ENCODE measurements around the gene USP48. TPM values are rescaled to one million over a fixed set of nuclear protein-coding genes. Genes with fewer than 3 reads are reported as not detected.

Gene USP48
- total RNA-seq, 4 donors from 2014 or later = 39.2 to 83.1 (median 51.5) TPM

DNA sequence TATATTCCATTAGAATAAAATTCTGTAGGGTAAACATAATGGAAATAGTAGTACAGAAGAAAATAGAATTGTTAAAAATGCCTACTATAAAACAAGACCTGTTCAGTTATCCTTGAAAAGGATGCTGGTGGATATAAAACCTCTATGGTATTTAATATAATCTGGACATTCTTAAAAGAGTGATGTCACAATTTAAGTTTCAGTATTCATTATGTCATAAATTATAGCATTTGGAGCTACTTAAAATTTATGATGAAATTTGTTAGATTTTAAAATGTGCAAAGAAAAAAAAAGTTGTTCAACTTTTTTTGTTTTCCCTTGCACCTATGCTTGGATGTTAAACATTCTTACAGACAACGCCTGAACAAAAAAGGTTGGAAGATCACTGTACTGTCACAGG, 50.3 kb downstream of the USP48 start:
- no peak overlapping the region for H3K4me3 ChIP-seq
- no peak for ATAC-seq
- TF ChIP-seq POLR2A (IDR thresholded peaks at IDR 0.05) = no peak
- no peak for TF ChIP-seq EP300 (IDR thresholded peaks at IDR 0.05)
- no peak for TF ChIP-seq POLR2AphosphoS5 (IDR thresholded peaks at IDR 0.05)
- TF ChIP-seq, protein P1, sequence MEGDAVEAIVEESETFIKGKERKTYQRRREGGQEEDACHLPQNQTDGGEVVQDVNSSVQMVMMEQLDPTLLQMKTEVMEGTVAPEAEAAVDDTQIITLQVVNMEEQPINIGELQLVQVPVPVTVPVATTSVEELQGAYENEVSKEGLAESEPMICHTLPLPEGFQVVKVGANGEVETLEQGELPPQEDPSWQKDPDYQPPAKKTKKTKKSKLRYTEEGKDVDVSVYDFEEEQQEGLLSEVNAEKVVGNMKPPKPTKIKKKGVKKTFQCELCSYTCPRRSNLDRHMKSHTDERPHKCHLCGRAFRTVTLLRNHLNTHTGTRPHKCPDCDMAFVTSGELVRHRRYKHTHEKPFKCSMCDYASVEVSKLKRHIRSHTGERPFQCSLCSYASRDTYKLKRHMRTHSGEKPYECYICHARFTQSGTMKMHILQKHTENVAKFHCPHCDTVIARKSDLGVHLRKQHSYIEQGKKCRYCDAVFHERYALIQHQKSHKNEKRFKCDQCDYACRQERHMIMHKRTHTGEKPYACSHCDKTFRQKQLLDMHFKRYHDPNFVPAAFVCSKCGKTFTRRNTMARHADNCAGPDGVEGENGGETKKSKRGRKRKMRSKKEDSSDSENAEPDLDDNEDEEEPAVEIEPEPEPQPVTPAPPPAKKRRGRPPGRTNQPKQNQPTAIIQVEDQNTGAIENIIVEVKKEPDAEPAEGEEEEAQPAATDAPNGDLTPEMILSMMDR (IDR thresholded peaks at IDR 0.05) = no peak
- 0% methylated on average over 1 of the region's 1 CpG for WGBS, 2 donors (ENCODE audit: low coverage in 1 of 2)
- H3K4me1 ChIP-seq = no peaks in the 10 kb centered on the region
- no peaks in the 10 kb centered on the region for H3K27me3 ChIP-seq
- no peaks in the 10 kb centered on the region for H3K9me3 ChIP-seq
- peaks cover 6 to 92% of the 10 kb centered on the region in 2 donors for H3K36me3 ChIP-seq
- H3K27ac ChIP-seq = no peak overlapping the region

DNA sequence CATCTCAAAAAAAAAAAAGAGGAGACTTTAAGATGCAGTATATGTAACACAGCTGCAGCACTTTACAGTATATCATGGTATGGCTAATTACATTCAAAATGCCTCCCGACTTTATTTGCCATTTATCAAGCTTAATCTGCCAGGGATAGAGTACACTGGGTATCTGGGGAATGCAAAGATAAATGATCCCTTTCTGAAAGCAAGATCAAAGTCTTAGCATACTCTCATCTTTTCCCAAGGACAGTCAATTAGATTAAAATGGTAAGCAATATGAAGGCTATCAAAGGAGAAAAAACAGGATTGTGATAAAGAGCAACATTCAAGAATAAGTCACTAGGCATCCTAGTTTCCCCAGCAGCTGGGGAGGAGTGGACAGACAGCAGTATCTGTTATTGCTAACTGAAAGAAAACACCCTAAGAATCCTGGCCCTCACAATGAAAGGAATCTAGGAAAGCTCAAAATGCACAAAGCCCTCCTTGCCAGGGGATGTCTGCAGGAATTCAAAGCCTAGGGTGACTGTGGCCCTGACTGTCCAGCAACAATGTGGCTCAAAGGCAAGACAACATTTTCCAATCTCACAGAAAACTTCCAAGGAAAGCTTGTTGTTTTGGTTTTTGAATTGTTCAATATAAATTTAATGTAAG, 57.1 kb downstream of the USP48 start:
- H3K4me1 ChIP-seq = no peaks in the 10 kb centered on the region
- no peaks in the 10 kb centered on the region for H3K9me3 ChIP-seq
- no peak for ATAC-seq
- WGBS, 2 donors (ENCODE audit: low coverage in 1 of 2) = 21 to 35% methylated on average over 1 of the region's 1 CpG
- H3K36me3 ChIP-seq = peaks cover 0 to 97% of the 10 kb centered on the region in 2 donors
- H3K27me3 ChIP-seq = no peaks in the 10 kb centered on the region
- TF ChIP-seq EP300 (IDR thresholded peaks at IDR 0.05) (no peak), POLR2AphosphoS5 (IDR thresholded peaks at IDR 0.05) (no peak), POLR2A (IDR thresholded peaks at IDR 0.05) (no peak)
- TF ChIP-seq, protein P1 (IDR thresholded peaks at IDR 0.05) = no peak
- no peak overlapping the region for H3K27ac ChIP-seq
- H3K4me3 ChIP-seq = no peak overlapping the region

DNA sequence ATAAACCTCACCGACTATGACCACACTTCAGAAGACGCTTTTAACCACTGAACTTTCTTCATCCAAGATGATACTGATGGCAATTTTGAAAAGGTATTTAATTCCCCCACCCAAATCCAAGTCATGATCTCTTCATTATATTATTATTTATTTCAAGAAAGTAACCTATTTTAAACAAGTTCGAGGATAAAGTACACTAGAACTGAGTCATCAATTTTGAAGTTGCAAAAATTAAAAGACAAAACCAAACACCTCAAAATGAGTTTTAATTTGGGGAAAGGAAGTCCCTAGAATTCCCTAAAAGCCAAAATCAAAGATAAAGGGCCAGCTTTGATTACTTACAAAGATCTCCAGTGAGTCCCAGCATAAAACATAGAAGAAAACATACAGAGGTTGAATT, 58.4 kb downstream of the USP48 start:
- ATAC-seq = no peak
- Histone ChIP-seq H3K4me1 (no peaks in the 10 kb centered on the region), H3K27ac (no peak overlapping the region), H3K9me3 (no peaks in the 10 kb centered on the region), H3K36me3 (peaks cover 0 to 99% of the 10 kb centered on the region in 2 donors), H3K27me3 (no peaks in the 10 kb centered on the region), H3K4me3 (no peak overlapping the region)
- TF ChIP-seq POLR2AphosphoS5 (IDR thresholded peaks at IDR 0.05) = no peak
- TF ChIP-seq, protein P1 (IDR thresholded peaks at IDR 0.05) = no peak
- TF ChIP-seq EP300 (IDR thresholded peaks at IDR 0.05) = no peak
- TF ChIP-seq POLR2A (IDR thresholded peaks at IDR 0.05) = no peak
- 85% methylated on average over 3 of the region's 3 CpGs for WGBS, 2 donors (ENCODE audit: low coverage in 1 of 2)

DNA sequence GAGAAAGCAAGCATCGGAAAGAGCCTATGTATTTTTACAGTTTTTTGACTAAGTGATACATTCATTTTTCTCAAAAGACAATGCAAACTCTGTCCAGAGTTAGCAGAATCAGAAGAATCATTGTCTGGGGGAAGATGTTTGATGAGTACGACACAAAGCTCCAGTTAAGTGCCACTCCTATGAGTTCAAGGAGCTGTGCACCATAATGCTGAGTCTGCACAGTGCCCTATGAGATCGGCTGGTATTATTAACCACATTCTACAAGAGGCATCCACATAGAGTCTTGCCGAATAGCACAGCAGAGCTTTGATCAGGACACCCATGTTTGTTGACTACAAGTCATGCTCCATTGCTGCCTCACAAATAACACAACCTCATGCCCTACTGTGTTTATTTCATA, 58.9 kb downstream of the USP48 start:
- TF ChIP-seq EP300 (IDR thresholded peaks at IDR 0.05) = no peak
- Histone ChIP-seq H3K4me1 (no peaks in the 10 kb centered on the region), H3K36me3 (peaks cover 0 to 99% of the 10 kb centered on the region in 2 donors), H3K27ac (no peak overlapping the region), H3K27me3 (no peaks in the 10 kb centered on the region), H3K4me3 (no peak overlapping the region), H3K9me3 (no peaks in the 10 kb centered on the region)
- ATAC-seq = no peak
- 89 to 95% methylated on average over 3 to 4 of the region's 4 CpGs for WGBS, 2 donors (ENCODE audit: low coverage in 1 of 2)

DNA sequence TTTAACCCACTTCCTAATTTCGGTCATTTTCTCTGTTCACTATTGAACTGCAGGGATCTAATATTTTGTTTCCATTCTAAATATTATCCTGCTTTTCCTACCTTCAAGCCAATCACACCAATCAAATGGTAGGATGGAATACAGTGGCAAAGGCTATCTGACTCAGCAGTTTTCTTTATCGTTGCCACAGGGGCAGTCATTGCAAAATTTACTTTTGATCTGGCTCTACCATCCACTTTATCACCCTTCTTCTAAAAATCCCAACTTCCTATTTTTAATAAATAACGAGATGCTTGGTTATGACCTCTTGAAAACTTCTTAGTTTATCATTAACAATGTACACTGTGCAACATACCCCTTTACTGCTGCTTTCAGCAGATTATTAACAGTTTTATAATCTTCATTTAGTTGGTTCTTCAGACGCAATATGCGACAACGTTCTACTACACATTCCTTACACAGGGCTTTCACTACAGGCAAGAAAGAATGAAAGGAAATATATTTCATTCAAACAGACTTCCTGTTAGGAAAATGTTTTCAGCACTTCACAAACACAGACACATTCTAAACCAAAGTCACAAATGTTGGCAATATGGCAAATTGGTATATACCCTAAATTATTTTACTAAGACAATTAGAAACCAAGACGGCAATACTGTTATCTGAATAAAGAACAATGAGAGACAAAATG, 61.5 kb downstream of the USP48 start:
- Histone ChIP-seq H3K9me3 (no peaks in the 10 kb centered on the region), H3K4me3 (no peak overlapping the region), H3K27me3 (no peaks in the 10 kb centered on the region), H3K27ac (no peak overlapping the region), H3K36me3 (peaks cover 0 to 99% of the 10 kb centered on the region in 2 donors), H3K4me1 (no peaks in the 10 kb centered on the region)
- 70% methylated on average over 5 to 7 of the region's 7 CpGs for WGBS, 2 donors (ENCODE audit: low coverage in 1 of 2)
- ATAC-seq = no peak
- no peak for TF ChIP-seq POLR2AphosphoS5 (IDR thresholded peaks at IDR 0.05)
- no peak for TF ChIP-seq POLR2A (IDR thresholded peaks at IDR 0.05)
- no peak for TF ChIP-seq EP300 (IDR thresholded peaks at IDR 0.05)
- TF ChIP-seq, protein P1 (IDR thresholded peaks at IDR 0.05) = no peak
